ENCODE measurements around the gene OR7E24.

OR7E24 gene

GRCh38 chr19:9250630-9251029, at the start of gene OR7E24:
Gene OR7E24 (plus strand): TSS chr19:9250930. CDS start chr19:9251044, 114 bp downstream.
- DNase-seq, result no peak

DNA sequence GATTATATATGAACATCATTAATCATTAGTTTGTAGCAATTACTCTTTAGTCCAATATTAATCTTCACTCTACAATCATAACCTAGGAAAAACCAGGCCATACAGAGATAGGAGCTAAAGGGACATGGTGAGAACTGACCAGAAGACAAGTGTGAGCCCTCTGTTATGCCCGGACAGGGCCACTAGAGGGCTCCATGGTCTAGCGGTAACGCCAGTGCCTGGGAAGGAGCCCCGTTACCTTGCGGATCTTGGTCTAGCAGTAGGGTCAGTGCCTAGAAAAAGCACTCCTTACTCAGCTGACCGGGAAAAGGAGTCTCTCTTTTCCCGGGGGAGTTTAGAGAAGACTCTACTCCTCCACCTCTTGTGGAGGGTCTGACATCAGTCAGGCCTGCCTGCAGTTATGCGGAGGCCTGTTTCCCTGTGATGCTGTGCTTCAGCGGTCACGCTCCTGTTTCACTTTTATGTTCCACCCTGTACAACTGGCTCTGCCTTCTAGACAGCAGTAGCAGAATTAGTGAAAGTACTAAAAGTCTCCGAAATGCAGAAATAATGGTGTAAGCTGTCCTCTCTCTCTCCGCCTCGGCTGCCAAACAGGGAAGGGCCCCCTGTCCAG, 45.1 kb upstream of the OR7E24 start:
- DNase-seq, result peak; percentile 76

DNA sequence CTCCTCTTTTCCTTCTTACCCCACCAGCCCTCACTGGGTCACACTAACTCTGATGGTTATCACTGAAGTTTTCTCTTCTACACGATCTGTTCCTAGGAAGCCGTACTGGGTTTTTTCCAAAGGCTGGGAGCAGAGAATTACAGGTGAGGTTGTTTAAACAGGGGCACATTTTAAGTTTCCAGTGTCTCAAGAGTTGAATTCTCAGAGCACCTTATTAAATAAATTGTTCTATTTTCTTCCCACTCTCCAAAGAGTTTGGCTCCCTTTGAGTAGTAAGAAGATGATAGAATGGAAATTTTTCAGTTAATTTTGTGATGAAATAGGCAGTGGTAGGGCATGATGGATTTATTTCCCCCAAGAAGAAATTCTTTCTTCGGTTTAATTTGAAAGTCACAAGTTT, 31.2 kb upstream of the OR7E24 start, which contains the start of gene OR7D4:
TSS of gene OR7D4 (minus strand) at position 101 of the 400 bp plus-strand sequence. CDS start 4,752 bp downstream, outside the sequence.
- DNase-seq, result no peak

- no peak for DNase-seq
Measured at GRCh38 chr19:9251236-9251635, 506 bp downstream of the OR7E24 start.

DNA sequence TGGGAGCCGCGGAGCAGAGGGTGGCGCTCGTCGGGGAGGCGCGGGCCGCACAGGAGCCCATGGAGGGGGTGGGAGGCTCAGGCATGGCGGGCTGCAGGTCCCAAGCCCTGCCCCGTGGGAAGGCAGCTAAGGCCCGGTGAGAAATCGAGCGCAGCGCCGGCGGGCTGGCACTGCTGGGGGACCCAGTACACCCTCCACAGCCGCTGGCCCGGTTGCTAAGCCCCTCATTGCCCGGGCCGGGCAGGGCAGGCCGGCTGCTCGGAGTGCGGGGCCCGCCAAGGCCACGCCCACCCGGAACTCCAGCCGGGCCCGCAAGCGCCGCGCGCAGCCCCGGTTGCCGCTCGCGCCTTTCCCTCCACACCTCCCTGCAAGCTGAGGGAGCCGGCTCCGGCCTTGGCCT, 32.8 kb downstream of the OR7E24 start:
- DNase-seq, result peak; percentile 12

DNA sequence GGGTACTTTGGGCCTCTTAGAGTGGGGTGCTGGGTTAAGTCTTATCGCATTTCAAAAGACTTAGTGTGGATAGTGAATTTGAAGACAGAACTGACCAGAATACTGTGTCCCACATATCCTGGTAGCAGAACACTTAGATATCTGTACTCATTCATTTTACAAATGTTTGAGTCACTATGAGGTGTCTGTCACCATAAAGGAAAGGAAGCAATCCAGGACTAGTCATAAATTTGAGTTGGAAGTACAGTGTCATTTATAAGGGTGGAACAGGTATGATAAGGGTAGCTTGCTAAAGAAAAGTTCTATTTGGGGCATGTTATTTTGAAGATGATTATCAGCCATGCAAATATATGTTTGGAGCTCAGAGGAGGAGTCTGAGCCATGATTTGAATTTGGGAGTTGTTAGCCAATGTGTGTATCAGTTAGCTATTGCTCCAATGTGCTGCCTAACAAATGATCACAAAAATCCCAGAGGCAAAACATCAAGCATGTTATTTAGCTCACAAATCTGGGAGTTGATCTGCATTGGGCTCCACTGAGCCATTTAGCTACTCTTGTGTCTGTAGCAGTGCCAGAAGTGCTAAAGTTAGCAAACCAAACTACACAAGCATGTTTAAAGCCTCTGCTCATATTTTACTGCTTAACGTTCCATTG, 38.6 kb downstream of the OR7E24 start:
- no peak for DNase-seq

DNA sequence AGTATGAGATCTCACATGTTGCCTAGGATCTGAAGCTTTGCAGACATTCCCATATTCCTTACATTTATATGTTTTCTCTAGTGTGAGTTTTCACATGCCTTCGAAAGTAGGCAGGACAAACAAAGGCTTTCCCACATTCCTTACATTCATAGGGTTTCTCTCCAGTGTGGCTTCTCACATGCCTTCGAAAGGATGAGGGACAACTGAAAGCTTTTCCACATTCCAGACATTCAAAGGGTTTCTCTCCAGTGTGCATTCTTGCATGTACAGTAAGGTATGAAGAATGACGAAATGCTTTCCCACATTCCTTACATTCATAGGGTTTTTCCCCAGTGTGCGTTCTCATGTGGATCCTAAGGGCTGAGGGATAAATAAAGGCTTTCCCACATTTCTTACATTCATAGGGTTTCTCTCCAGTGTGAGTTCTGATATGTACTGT, 44.7 kb downstream of the OR7E24 start:
- no peak for DNase-seq

GRCh38 chr19:9296336-9296735, 45.6 kb downstream of the OR7E24 start:
- DNase-seq, result no peak

Measured in activated CD4-positive, alpha-beta T cell treated with anti-CD3 and anti-CD28 coated beads for 48 hours (primary cell).